ENCODE measurements around the gene FSTL3.

Gene FSTL3

GRCh38 chr19:658059-658839 lies 17.9 kb upstream of the FSTL3 start:
- H3K4me3 ChIP-seq (ENCODE audit: control insufficient read depth, low read depth, low read length), result no peak overlapping the region
- TF ChIP-seq, protein P1, sequence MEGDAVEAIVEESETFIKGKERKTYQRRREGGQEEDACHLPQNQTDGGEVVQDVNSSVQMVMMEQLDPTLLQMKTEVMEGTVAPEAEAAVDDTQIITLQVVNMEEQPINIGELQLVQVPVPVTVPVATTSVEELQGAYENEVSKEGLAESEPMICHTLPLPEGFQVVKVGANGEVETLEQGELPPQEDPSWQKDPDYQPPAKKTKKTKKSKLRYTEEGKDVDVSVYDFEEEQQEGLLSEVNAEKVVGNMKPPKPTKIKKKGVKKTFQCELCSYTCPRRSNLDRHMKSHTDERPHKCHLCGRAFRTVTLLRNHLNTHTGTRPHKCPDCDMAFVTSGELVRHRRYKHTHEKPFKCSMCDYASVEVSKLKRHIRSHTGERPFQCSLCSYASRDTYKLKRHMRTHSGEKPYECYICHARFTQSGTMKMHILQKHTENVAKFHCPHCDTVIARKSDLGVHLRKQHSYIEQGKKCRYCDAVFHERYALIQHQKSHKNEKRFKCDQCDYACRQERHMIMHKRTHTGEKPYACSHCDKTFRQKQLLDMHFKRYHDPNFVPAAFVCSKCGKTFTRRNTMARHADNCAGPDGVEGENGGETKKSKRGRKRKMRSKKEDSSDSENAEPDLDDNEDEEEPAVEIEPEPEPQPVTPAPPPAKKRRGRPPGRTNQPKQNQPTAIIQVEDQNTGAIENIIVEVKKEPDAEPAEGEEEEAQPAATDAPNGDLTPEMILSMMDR (conservative IDR thresholded peaks at IDR 0.05; ENCODE audit: control insufficient read depth, insufficient read depth, low read depth, low read length), result no peak

DNA sequence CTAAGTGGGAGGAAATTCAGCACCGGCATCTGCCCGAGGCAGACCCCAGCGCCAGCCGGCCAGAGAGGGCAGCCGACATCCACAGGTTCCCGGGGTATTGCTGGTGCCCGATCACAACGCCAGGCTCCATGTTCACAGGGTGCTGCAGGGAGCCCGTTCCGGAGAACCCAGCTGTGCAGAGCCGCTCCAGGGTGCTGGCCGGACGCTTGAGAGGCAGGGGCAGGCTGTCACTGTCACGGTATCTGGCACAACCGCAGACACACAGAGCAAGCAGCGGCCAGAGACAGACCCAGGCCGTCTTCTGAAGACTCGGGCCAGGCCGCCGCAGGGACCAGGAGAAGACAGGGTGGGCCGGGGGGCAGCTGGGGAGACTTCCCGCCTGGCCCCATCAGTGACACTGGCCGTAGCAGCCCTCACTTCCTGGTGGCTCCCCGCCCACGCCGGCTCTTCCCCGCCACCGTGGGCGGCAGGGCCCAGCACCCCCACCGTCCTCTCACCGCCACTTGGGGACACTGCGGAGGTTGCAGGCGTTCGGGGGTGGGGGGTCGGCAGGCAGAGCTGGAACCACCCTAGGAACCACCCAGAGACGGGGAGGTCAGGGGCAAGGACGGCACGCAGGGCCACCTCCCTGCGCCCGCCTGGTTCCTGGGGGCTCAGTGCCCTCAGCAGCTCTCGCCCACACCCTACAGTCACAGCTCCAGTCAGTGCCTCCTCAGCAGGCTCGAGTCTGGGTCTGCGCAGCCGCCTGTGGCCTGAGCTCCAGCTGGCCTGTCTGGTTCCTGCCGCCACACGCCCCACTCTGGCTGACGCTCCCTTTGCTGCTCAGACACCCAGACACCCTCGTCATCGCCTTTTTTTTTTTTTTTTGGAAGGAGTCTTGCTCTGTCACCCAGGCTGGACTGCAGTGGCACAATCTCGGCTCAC lies 17.0 kb upstream of the FSTL3 start:
- TF ChIP-seq, protein P1 (conservative IDR thresholded peaks at IDR 0.05; ENCODE audit: control insufficient read depth, insufficient read depth, low read depth, low read length), result no peak
- H3K4me3 ChIP-seq (ENCODE audit: control insufficient read depth, low read depth, low read length), result no peak overlapping the region
- peak; percentile 74 for DNase-seq (ENCODE audit: low read depth)

More at GRCh38 chr19:658059-658839, 17.9 kb upstream of the FSTL3 start:
- DNase-seq (ENCODE audit: low read depth), result no peak

DNA sequence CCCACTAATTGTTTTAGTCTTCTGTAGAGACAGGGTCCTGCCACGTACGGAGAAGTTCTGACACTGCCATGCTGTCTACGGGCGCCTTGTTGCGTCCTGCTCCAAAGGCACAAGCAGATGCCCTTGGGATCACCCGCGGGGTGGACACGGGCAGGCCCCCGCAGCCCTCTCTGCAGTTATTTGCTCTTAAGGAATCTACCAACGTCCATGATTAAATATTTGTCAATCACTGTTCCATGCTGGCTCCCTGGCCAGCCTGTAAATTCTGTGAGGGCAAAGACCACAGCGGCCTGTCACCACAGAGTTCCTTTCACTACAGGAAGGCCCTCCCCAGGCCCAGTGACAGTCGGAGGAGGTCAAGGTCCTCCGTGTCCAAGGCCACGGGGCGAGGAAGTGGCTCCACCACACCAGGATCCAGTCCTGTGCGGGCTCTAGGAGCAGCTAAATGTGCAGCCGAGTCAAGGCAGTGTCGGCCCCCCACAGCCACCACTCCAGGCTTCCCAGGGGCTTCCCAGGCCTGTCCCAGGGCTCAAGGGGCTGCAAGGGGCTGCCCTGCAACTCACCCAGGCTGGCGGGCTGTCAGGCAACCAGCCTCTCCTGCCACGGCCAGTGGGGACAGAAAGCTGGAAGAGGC lies 15.3 kb upstream of the FSTL3 start:
- H3K4me3 ChIP-seq (ENCODE audit: control insufficient read depth, low read depth, low read length), result peak overlapping the region; percentile 75
- TF ChIP-seq, protein P1 (conservative IDR thresholded peaks at IDR 0.05; ENCODE audit: control insufficient read depth, insufficient read depth, low read depth, low read length), result no peak
- DNase-seq (ENCODE audit: low read depth), result no peak

- no peak for DNase-seq (ENCODE audit: low read depth)
- peak overlapping the region; percentile 75 for H3K4me3 ChIP-seq (ENCODE audit: control insufficient read depth, low read depth, low read length)
- TF ChIP-seq, protein P1 (conservative IDR thresholded peaks at IDR 0.05; ENCODE audit: control insufficient read depth, insufficient read depth, low read depth, low read length), result no peak
Observed at GRCh38 chr19:661427-662196, 14.6 kb upstream of the FSTL3 start.

DNA sequence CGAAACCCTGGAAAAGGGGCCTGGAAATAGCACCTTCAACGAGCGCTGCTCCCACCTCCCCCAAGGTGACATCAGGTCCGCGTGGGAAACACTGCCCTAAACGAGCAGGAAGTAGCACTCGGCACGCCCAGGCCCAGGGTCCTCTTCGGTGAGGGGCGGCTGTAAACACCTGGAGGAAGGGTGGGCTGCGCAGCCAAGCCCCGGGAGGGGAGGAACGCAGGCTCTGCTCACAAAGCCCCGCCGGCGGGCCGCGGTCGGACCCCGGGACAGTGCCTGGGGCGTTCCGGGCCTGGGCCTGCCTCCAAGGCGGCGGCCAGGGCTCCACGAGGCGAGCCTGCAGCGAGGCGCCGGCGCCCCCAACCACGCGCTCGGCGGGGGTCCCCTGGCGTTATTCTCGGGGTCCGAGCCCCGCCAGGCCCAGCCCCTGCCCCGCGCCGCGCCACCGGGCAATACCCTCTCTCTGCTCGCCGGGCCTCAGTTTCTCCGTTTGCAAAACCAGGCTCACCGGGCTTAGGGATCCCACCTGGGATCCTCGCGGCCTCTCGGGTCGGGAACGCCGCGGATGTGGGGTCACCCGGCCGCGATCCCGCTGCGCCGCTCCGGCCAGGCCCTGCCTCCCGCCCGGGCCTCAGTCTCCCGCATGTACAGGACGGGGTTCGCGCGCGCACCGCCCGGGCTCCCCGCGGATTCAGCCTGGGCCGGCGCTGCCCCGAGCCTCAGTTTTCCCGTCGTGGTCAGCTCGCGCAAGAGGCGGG lies 13.8 kb upstream of the FSTL3 start:
- peak overlapping the region; percentile 75 for H3K4me3 ChIP-seq (ENCODE audit: control insufficient read depth, low read depth, low read length)
- DNase-seq (ENCODE audit: low read depth), result peak; percentile 37
- TF ChIP-seq, protein P1 (conservative IDR thresholded peaks at IDR 0.05; ENCODE audit: control insufficient read depth, insufficient read depth, low read depth, low read length), result no peak
